ENCODE data around the gene TARBP1. TPM values are rescaled to one million over a fixed set of nuclear protein-coding genes. Genes with fewer than 3 reads are reported as not detected.

Gene TARBP1
- total RNA-seq, 2 experiments from 2014 or later = 40.2 to 41.6 TPM

- no peak overlapping the region for H3K27ac Mint-ChIP-seq
- H3K9me3 Mint-ChIP-seq = no peaks in the 10 kb centered on the region
- DNase-seq = no peak
- intact Hi-C loops (cut with micrococcal nuclease) = no loop called here
- H3K36me3 Mint-ChIP-seq (ENCODE audit: low read depth) = peaks cover 29% of the 10 kb centered on the region
- H3K4me1 Mint-ChIP-seq (ENCODE audit: low read depth) = no peaks in the 10 kb centered on the region
- no peaks in the 10 kb centered on the region for H3K27me3 Mint-ChIP-seq (ENCODE audit: low read depth)
- no peak overlapping the region for H3K4me3 Mint-ChIP-seq
- CTCF ChIA-PET = interaction anchor here (0.7 to 1.5 kb wide), 2 partner anchors 7 to 128 kb away, joined by 3 to 4 read pairs; no protein-coding TSS in a partner anchor
Observed at GRCh38 chr1:234454926-234455325, 24.1 kb downstream of the TARBP1 start.

- Mint-ChIP-seq H3K9me3 (no peaks in the 10 kb centered on the region), H3K4me1 (ENCODE audit: low read depth) (no peaks in the 10 kb centered on the region), H3K4me3 (no peak overlapping the region), H3K27me3 (ENCODE audit: low read depth) (no peaks in the 10 kb centered on the region), H3K27ac (no peak overlapping the region), H3K36me3 (ENCODE audit: low read depth) (peaks cover 29% of the 10 kb centered on the region)
- no peak for DNase-seq
- CTCF ChIA-PET = no interaction called here
- intact Hi-C loops (cut with micrococcal nuclease) = no loop called here
Observed at GRCh38 chr1:234452406-234452965, 26.5 kb downstream of the TARBP1 start.

GRCh38 chr1:234440348-234440747 is 38.6 kb downstream of the TARBP1 start:
- no peak overlapping the region for H3K27ac Mint-ChIP-seq
- H3K4me3 Mint-ChIP-seq = no peak overlapping the region
- DNase-seq = no peak
- H3K9me3 Mint-ChIP-seq = peaks cover 6% of the 10 kb centered on the region
- H3K27me3 Mint-ChIP-seq (ENCODE audit: low read depth) = no peaks in the 10 kb centered on the region
- peaks cover 2% of the 10 kb centered on the region for H3K4me1 Mint-ChIP-seq (ENCODE audit: low read depth)
- CTCF ChIA-PET = no interaction called here
- peaks cover 53% of the 10 kb centered on the region for H3K36me3 Mint-ChIP-seq (ENCODE audit: low read depth)
- intact Hi-C loops (cut with micrococcal nuclease) = no loop called here

GRCh38 chr1:234438579-234438978 is 40.4 kb downstream of the TARBP1 start:
- peaks cover 49% of the 10 kb centered on the region for H3K36me3 Mint-ChIP-seq (ENCODE audit: low read depth)
- H3K4me3 Mint-ChIP-seq = no peak overlapping the region
- DNase-seq = no peak
- H3K4me1 Mint-ChIP-seq (ENCODE audit: low read depth) = peaks cover 5% of the 10 kb centered on the region
- intact Hi-C loops (cut with micrococcal nuclease) = no loop called here
- H3K27me3 Mint-ChIP-seq (ENCODE audit: low read depth) = no peaks in the 10 kb centered on the region
- peaks cover 6% of the 10 kb centered on the region for H3K9me3 Mint-ChIP-seq
- CTCF ChIA-PET = interaction anchor here (1.6 kb wide), 1 partner anchor 9 kb away, joined by 4 read pairs; no protein-coding TSS in a partner anchor
- H3K27ac Mint-ChIP-seq = no peak overlapping the region

- H3K36me3 Mint-ChIP-seq (ENCODE audit: low read depth) = peaks cover 50% of the 10 kb centered on the region
- H3K4me1 Mint-ChIP-seq (ENCODE audit: low read depth) = peaks cover 9% of the 10 kb centered on the region
Observed at GRCh38 chr1:234437423-234438171, 41.4 kb downstream of the TARBP1 start.

GRCh38 chr1:234435620-234436019 is 43.4 kb downstream of the TARBP1 start:
- intact Hi-C loops (cut with micrococcal nuclease) = no loop called here
- no peak overlapping the region for H3K27ac Mint-ChIP-seq
- peaks cover 7% of the 10 kb centered on the region for H3K4me1 Mint-ChIP-seq (ENCODE audit: low read depth)
- H3K4me3 Mint-ChIP-seq = no peak overlapping the region
- no peak for DNase-seq
- H3K9me3 Mint-ChIP-seq = peaks cover 6% of the 10 kb centered on the region
- CTCF ChIA-PET = interaction anchor here (1.0 kb wide), 1 partner anchor 11 kb away, joined by 3 read pairs; no protein-coding TSS in a partner anchor
- peaks cover 37% of the 10 kb centered on the region for H3K36me3 Mint-ChIP-seq (ENCODE audit: low read depth)
- H3K27me3 Mint-ChIP-seq (ENCODE audit: low read depth) = no peaks in the 10 kb centered on the region

More at GRCh38 chr1:234437423-234438171, 41.4 kb downstream of the TARBP1 start:
- CTCF ChIA-PET = interaction anchor here (0.9 to 1.6 kb wide), 3 partner anchors 8 to 127 kb away, joined by 3 to 5 read pairs (median 4); no protein-coding TSS in a partner anchor
- intact Hi-C loops (cut with micrococcal nuclease) = no loop called here
- DNase-seq = no peak
- H3K27me3 Mint-ChIP-seq (ENCODE audit: low read depth) = no peaks in the 10 kb centered on the region
- H3K27ac Mint-ChIP-seq = no peak overlapping the region
- peaks cover 6% of the 10 kb centered on the region for H3K9me3 Mint-ChIP-seq
- no peak overlapping the region for H3K4me3 Mint-ChIP-seq

- H3K9me3 Mint-ChIP-seq = peaks cover 1% of the 10 kb centered on the region
- intact Hi-C loops (cut with micrococcal nuclease) = no loop called here
- peaks cover 7% of the 10 kb centered on the region for H3K4me1 Mint-ChIP-seq (ENCODE audit: low read depth)
- H3K4me3 Mint-ChIP-seq = no peak overlapping the region
- no peak overlapping the region for H3K27ac Mint-ChIP-seq
- H3K36me3 Mint-ChIP-seq (ENCODE audit: low read depth) = peaks cover 35% of the 10 kb centered on the region
- no peaks in the 10 kb centered on the region for H3K27me3 Mint-ChIP-seq (ENCODE audit: low read depth)
- DNase-seq = no peak
- CTCF ChIA-PET = no interaction called here
Observed at GRCh38 chr1:234434706-234435105, 44.3 kb downstream of the TARBP1 start.

- Mint-ChIP-seq H3K27ac (no peak overlapping the region), H3K36me3 (ENCODE audit: low read depth) (peaks cover 41% of the 10 kb centered on the region), H3K27me3 (ENCODE audit: low read depth) (no peaks in the 10 kb centered on the region), H3K9me3 (no peaks in the 10 kb centered on the region), H3K4me1 (ENCODE audit: low read depth) (peaks cover 7% of the 10 kb centered on the region), H3K4me3 (no peak overlapping the region)
- CTCF ChIA-PET = no interaction called here
- no peak for DNase-seq
- intact Hi-C loops (cut with micrococcal nuclease) = no loop called here
Observed at GRCh38 chr1:234433563-234434285, 45.3 kb downstream of the TARBP1 start.

GRCh38 chr1:234431255-234431654 is 47.7 kb downstream of the TARBP1 start:
- H3K36me3 Mint-ChIP-seq (ENCODE audit: low read depth) = peaks cover 42% of the 10 kb centered on the region
- no peak overlapping the region for H3K4me3 Mint-ChIP-seq
- peaks cover 7% of the 10 kb centered on the region for H3K4me1 Mint-ChIP-seq (ENCODE audit: low read depth)
- DNase-seq = no peak
- intact Hi-C loops (cut with micrococcal nuclease) = no loop called here
- CTCF ChIA-PET = no interaction called here
- H3K9me3 Mint-ChIP-seq = no peaks in the 10 kb centered on the region
- no peaks in the 10 kb centered on the region for H3K27me3 Mint-ChIP-seq (ENCODE audit: low read depth)
- no peak overlapping the region for H3K27ac Mint-ChIP-seq

GRCh38 chr1:234430691-234431090 is 48.3 kb downstream of the TARBP1 start:
- Mint-ChIP-seq H3K27me3 (ENCODE audit: low read depth) (no peaks in the 10 kb centered on the region), H3K4me3 (no peak overlapping the region), H3K36me3 (ENCODE audit: low read depth) (peaks cover 44% of the 10 kb centered on the region), H3K9me3 (no peaks in the 10 kb centered on the region), H3K4me1 (ENCODE audit: low read depth) (peaks cover 7% of the 10 kb centered on the region), H3K27ac (no peak overlapping the region)
- CTCF ChIA-PET = no interaction called here
- intact Hi-C loops (cut with micrococcal nuclease) = no loop called here
- DNase-seq = no peak

- Mint-ChIP-seq H3K27ac (no peak overlapping the region), H3K27me3 (ENCODE audit: low read depth) (no peaks in the 10 kb centered on the region), H3K4me3 (no peak overlapping the region), H3K36me3 (ENCODE audit: low read depth) (peaks cover 39% of the 10 kb centered on the region), H3K4me1 (ENCODE audit: low read depth) (peaks cover 7% of the 10 kb centered on the region), H3K9me3 (no peaks in the 10 kb centered on the region)
- intact Hi-C loops (cut with micrococcal nuclease) = no loop called here
- DNase-seq = no peak
- CTCF ChIA-PET = interaction anchor here (1.2 kb wide), 1 partner anchor 9 kb away, joined by 4 read pairs; no protein-coding TSS in a partner anchor
Observed at GRCh38 chr1:234429434-234429806, 49.6 kb downstream of the TARBP1 start.

GRCh38 chr1:234427950-234428646 is 50.9 kb downstream of the TARBP1 start:
- Mint-ChIP-seq H3K36me3 (ENCODE audit: low read depth) (peaks cover 42% of the 10 kb centered on the region), H3K9me3 (no peaks in the 10 kb centered on the region), H3K4me1 (ENCODE audit: low read depth) (no peaks in the 10 kb centered on the region), H3K27ac (no peak overlapping the region), H3K27me3 (ENCODE audit: low read depth) (no peaks in the 10 kb centered on the region), H3K4me3 (no peak overlapping the region)
- CTCF ChIA-PET = no interaction called here
- no peak for DNase-seq
- intact Hi-C loops (cut with micrococcal nuclease) = no loop called here

Measured in activated naive CD4-positive, alpha-beta T cell treated with anti-CD3 and anti-CD28 coated beads for 36 hours (primary cell).